Measurements from ENCODE around the gene RUVBL2. TPM values are rescaled to one million over a fixed set of nuclear protein-coding genes. Genes with fewer than 3 reads are reported as not detected.

The RUVBL2 gene
- total and polyA plus RNA-seq, 2 donors (not counting 3 experiments of a cell fraction or from before 2014, with no cell fraction given): 115 to 185 TPM

DNA sequence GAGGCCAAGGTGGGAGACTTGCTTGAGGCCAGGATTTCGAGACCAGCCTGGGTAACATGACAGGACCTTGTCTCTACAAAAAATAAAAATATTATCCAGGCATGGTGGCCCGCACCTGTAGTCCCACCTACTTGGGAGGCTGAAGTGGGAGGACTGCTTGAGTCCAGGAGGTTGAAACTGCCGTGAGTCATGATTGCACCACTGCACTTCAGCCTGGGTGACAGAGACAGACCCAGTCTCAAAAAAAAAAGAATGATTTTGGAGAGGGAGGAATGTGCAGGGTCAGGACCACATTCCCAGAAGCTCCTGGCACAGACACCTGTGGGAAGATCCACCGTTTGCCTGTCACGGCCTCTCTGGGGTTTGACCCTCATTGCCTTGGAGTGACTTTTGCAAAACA, 48.3 kb upstream of the RUVBL2 start:
- Histone ChIP-seq H3K4me3 (replicated peaks in 1 of 3; ENCODE audit: insufficient read depth in 1 of 3, low read depth in 1 of 3, low read length in 3 of 3) (no peak overlapping the region), H3K4me1 (ENCODE audit: control insufficient read depth, extremely low read depth, insufficient read depth, low read length) (no peaks in the 10 kb centered on the region), H3K27ac (ENCODE audit: insufficient read depth, low read depth, low read length) (no peak overlapping the region), H3K36me3 (ENCODE audit: control insufficient read depth in 2 of 2, extremely low read depth in 1 of 2, insufficient read depth in 2 of 2, low read length in 2 of 2) (no peaks in the 10 kb centered on the region), H3K27me3 (ENCODE audit: control insufficient read depth in 2 of 2, insufficient read depth in 2 of 2, low read length in 2 of 2) (no peaks in the 10 kb centered on the region), H3K9me1 (replicated peaks; ENCODE audit: control insufficient read depth, extremely low read depth, insufficient read depth, low read length) (no peaks in the 10 kb centered on the region), H3K79me2 (ENCODE audit: control insufficient read depth, insufficient read depth, low read length) (no peaks in the 10 kb centered on the region), H4K20me1 (replicated peaks; ENCODE audit: control insufficient read depth, extremely low read depth, insufficient read depth, low read length) (no peaks in the 10 kb centered on the region), H3K9ac (replicated peaks; ENCODE audit: extremely low read depth, insufficient read depth, low read length) (no peak overlapping the region), H3K9me3 (replicated peaks; ENCODE audit: control insufficient read depth, insufficient read depth, low read length) (no peaks in the 10 kb centered on the region), H3K4me2 (ENCODE audit: insufficient read depth, low read length) (no peak overlapping the region), H2AFZ (ENCODE audit: low read depth, low read length) (no peak overlapping the region)
- ChIA-PET CTCF (interaction anchor here (0.6 kb wide), 1 partner anchor 9 kb away, joined by 3 read pairs; the partner anchor contains the start of gene BAX), POLR2A (no interaction called here)
- TF ChIP-seq EZH2 (IDR thresholded peaks at IDR 0.05; ENCODE audit: borderline replicate concordance, low read depth, low read length, severe bottlenecking) (no peak), POLR2AphosphoS5 (IDR thresholded peaks at IDR 0.05; ENCODE audit: insufficient read depth, low read depth, low read length) (no peak)
- TF ChIP-seq, protein P1, sequence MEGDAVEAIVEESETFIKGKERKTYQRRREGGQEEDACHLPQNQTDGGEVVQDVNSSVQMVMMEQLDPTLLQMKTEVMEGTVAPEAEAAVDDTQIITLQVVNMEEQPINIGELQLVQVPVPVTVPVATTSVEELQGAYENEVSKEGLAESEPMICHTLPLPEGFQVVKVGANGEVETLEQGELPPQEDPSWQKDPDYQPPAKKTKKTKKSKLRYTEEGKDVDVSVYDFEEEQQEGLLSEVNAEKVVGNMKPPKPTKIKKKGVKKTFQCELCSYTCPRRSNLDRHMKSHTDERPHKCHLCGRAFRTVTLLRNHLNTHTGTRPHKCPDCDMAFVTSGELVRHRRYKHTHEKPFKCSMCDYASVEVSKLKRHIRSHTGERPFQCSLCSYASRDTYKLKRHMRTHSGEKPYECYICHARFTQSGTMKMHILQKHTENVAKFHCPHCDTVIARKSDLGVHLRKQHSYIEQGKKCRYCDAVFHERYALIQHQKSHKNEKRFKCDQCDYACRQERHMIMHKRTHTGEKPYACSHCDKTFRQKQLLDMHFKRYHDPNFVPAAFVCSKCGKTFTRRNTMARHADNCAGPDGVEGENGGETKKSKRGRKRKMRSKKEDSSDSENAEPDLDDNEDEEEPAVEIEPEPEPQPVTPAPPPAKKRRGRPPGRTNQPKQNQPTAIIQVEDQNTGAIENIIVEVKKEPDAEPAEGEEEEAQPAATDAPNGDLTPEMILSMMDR (IDR thresholded peaks at IDR 0.05; ENCODE audit: extremely low read depth in 1 of 2, insufficient read depth in 1 of 2, low read depth in 1 of 2, low read length in 2 of 2): no peak
- no peak for DNase-seq (ENCODE audit: low read depth, low spot score)
- dilution Hi-C loops (cut with MboI; ENCODE audit: extremely low pct_ligation_motif_present, low sequenced_read_pairs): no loop called here
- FAIRE-seq: no peak
- BruUV-seq (replicated peaks): no TSS peak
- intact Hi-C loops (cut with micrococcal nuclease): no loop called here

DNA sequence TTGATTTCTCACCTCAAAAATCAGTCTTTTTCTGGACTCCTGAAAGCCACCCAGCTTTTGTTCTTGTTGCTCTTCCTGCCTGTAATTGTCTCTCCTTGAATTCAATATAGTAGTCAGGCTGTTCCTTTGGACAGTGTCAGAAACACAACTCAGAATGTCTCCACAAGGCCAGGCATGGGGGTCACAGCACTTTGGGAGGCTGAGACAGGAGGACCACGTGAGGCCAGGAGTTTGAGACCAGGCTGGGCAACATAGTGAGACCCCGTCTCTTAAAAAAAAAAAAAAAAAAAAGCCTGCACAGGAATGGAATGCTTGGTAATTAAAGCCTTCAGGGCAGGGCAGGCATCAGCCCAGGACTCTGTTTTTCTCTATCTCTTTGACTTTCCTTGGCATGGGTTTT, 47.9 kb upstream of the RUVBL2 start:
- Histone ChIP-seq H3K27me3 (ENCODE audit: control insufficient read depth in 2 of 2, insufficient read depth in 2 of 2, low read length in 2 of 2) (no peaks in the 10 kb centered on the region), H3K9me3 (replicated peaks; ENCODE audit: control insufficient read depth, insufficient read depth, low read length) (no peaks in the 10 kb centered on the region), H3K36me3 (ENCODE audit: control insufficient read depth in 2 of 2, extremely low read depth in 1 of 2, insufficient read depth in 2 of 2, low read length in 2 of 2) (no peaks in the 10 kb centered on the region), H2AFZ (ENCODE audit: low read depth, low read length) (no peak overlapping the region), H3K4me3 (replicated peaks in 1 of 3; ENCODE audit: insufficient read depth in 1 of 3, low read depth in 1 of 3, low read length in 3 of 3) (no peak overlapping the region), H4K20me1 (replicated peaks; ENCODE audit: control insufficient read depth, extremely low read depth, insufficient read depth, low read length) (no peaks in the 10 kb centered on the region), H3K27ac (ENCODE audit: insufficient read depth, low read depth, low read length) (no peak overlapping the region), H3K4me1 (ENCODE audit: control insufficient read depth, extremely low read depth, insufficient read depth, low read length) (no peaks in the 10 kb centered on the region), H3K79me2 (ENCODE audit: control insufficient read depth, insufficient read depth, low read length) (no peaks in the 10 kb centered on the region), H3K9me1 (replicated peaks; ENCODE audit: control insufficient read depth, extremely low read depth, insufficient read depth, low read length) (no peaks in the 10 kb centered on the region), H3K4me2 (ENCODE audit: insufficient read depth, low read length) (no peak overlapping the region), H3K9ac (replicated peaks; ENCODE audit: extremely low read depth, insufficient read depth, low read length) (no peak overlapping the region)
- ChIA-PET CTCF (interaction anchor here (0.6 kb wide), 1 partner anchor 9 kb away, joined by 3 read pairs; the partner anchor contains the start of gene BAX), POLR2A (no interaction called here)
- DNase-seq (ENCODE audit: low read depth, low spot score) (no peak), FAIRE-seq (no peak)
- intact Hi-C loops (cut with micrococcal nuclease) (no loop called here), dilution Hi-C loops (cut with MboI; ENCODE audit: extremely low pct_ligation_motif_present, low sequenced_read_pairs) (no loop called here)
- no TSS peak for BruUV-seq (replicated peaks)
- TF ChIP-seq, protein P2, sequence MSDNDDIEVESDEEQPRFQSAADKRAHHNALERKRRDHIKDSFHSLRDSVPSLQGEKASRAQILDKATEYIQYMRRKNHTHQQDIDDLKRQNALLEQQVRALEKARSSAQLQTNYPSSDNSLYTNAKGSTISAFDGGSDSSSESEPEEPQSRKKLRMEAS (IDR thresholded peaks at IDR 0.05; ENCODE audit: insufficient read depth, insufficient read length): no peak
- TF ChIP-seq, protein P1 (IDR thresholded peaks at IDR 0.05; ENCODE audit: extremely low read depth in 1 of 2, insufficient read depth in 1 of 2, low read depth in 1 of 2, low read length in 2 of 2): no peak
- TF ChIP-seq GATA2 (IDR thresholded peaks at IDR 0.05; ENCODE audit: insufficient read depth, insufficient read length, low read depth, low read length) (no peak), EZH2 (IDR thresholded peaks at IDR 0.05; ENCODE audit: borderline replicate concordance, low read depth, low read length, severe bottlenecking) (no peak), JUN (IDR thresholded peaks at IDR 0.05; ENCODE audit: borderline replicate concordance, insufficient read depth, insufficient read length, low read depth) (no peak), FOS (IDR thresholded peaks at IDR 0.05; ENCODE audit: borderline replicate concordance, insufficient read depth, low read length) (no peak), MYC (IDR thresholded peaks at IDR 0.05; ENCODE audit: low read depth, low read length) (no peak), POLR2AphosphoS5 (IDR thresholded peaks at IDR 0.05; ENCODE audit: insufficient read depth, low read depth, low read length) (no peak), POLR2A (IDR thresholded peaks at IDR 0.05; ENCODE audit: low read depth, low read length) (no peak)
